ENCODE data around the gene MDFIC2.

Gene MDFIC2

GRCh38 chr3:70276901-70277300, 35.5 kb downstream of the MDFIC2 start:
- Histone ChIP-seq H3K27me3 (ENCODE audit: insufficient read depth, low read length) (no peaks in the 10 kb centered on the region), H2AFZ (ENCODE audit: low read length) (no peak overlapping the region), H3K9ac (ENCODE audit: low read length) (no peak overlapping the region), H3K79me2 (ENCODE audit: insufficient read depth, low read length) (no peaks in the 10 kb centered on the region), H4K20me1 (ENCODE audit: insufficient read depth, low read length) (no peaks in the 10 kb centered on the region), H3K4me1 (ENCODE audit: insufficient read depth, low read length, severe bottlenecking) (no peaks in the 10 kb centered on the region), H3K9me2 (ENCODE audit: low read depth, low read length) (no peaks in the 10 kb centered on the region), H3K4me3 (ENCODE audit: low read depth, low read length, poor library complexity, severe bottlenecking) (no peak overlapping the region), H3K4me2 (ENCODE audit: low read length) (no peak overlapping the region), H3K9me3 (ENCODE audit: low read length) (no peaks in the 10 kb centered on the region), H3K36me3 (ENCODE audit: insufficient read depth, low read length) (no peaks in the 10 kb centered on the region), H3F3A (ENCODE audit: insufficient read depth, low read length) (no peaks in the 10 kb centered on the region), H3K27ac (ENCODE audit: low read depth, low read length, poor library complexity, severe bottlenecking) (no peak overlapping the region)
- TF ChIP-seq CTCF (IDR thresholded peaks at IDR 0.05; ENCODE audit: low read length) (no peak), EZH2 (IDR thresholded peaks at IDR 0.05; ENCODE audit: borderline replicate concordance, low read length) (no peak)

GRCh38 chr3:70273492-70273891, 38.9 kb downstream of the MDFIC2 start:
- H3K27ac ChIP-seq (ENCODE audit: low read depth, low read length, poor library complexity, severe bottlenecking): no peak overlapping the region
- H4K20me1 ChIP-seq (ENCODE audit: insufficient read depth, low read length): no peaks in the 10 kb centered on the region
- TF ChIP-seq CTCF (IDR thresholded peaks at IDR 0.05; ENCODE audit: low read length): no peak
- no peak for TF ChIP-seq EZH2 (IDR thresholded peaks at IDR 0.05; ENCODE audit: borderline replicate concordance, low read length)
- no peaks in the 10 kb centered on the region for H3K36me3 ChIP-seq (ENCODE audit: insufficient read depth, low read length)
- H3K4me3 ChIP-seq (ENCODE audit: low read depth, low read length, poor library complexity, severe bottlenecking): no peak overlapping the region
- H3K9me3 ChIP-seq (ENCODE audit: low read length): no peaks in the 10 kb centered on the region
- no peak overlapping the region for H3K4me2 ChIP-seq (ENCODE audit: low read length)
- no peaks in the 10 kb centered on the region for H3K4me1 ChIP-seq (ENCODE audit: insufficient read depth, low read length, severe bottlenecking)
- H2AFZ ChIP-seq (ENCODE audit: low read length): no peak overlapping the region
- H3K9ac ChIP-seq (ENCODE audit: low read length): no peak overlapping the region
- H3K9me2 ChIP-seq (ENCODE audit: low read depth, low read length): no peaks in the 10 kb centered on the region
- no peaks in the 10 kb centered on the region for H3K79me2 ChIP-seq (ENCODE audit: insufficient read depth, low read length)
- no peaks in the 10 kb centered on the region for H3F3A ChIP-seq (ENCODE audit: insufficient read depth, low read length)
- no peaks in the 10 kb centered on the region for H3K27me3 ChIP-seq (ENCODE audit: insufficient read depth, low read length)

- Histone ChIP-seq H3K4me3 (ENCODE audit: low read depth, low read length, poor library complexity, severe bottlenecking) (no peak overlapping the region), H3K27me3 (ENCODE audit: insufficient read depth, low read length) (no peaks in the 10 kb centered on the region), H3K79me2 (ENCODE audit: insufficient read depth, low read length) (no peaks in the 10 kb centered on the region), H3F3A (ENCODE audit: insufficient read depth, low read length) (no peaks in the 10 kb centered on the region), H3K9ac (ENCODE audit: low read length) (no peak overlapping the region), H3K9me3 (ENCODE audit: low read length) (no peaks in the 10 kb centered on the region), H3K27ac (ENCODE audit: low read depth, low read length, poor library complexity, severe bottlenecking) (no peak overlapping the region), H3K36me3 (ENCODE audit: insufficient read depth, low read length) (no peaks in the 10 kb centered on the region), H3K4me2 (ENCODE audit: low read length) (no peak overlapping the region), H4K20me1 (ENCODE audit: insufficient read depth, low read length) (no peaks in the 10 kb centered on the region), H2AFZ (ENCODE audit: low read length) (no peak overlapping the region), H3K9me2 (ENCODE audit: low read depth, low read length) (no peaks in the 10 kb centered on the region), H3K4me1 (ENCODE audit: insufficient read depth, low read length, severe bottlenecking) (no peaks in the 10 kb centered on the region)
- TF ChIP-seq EZH2 (IDR thresholded peaks at IDR 0.05; ENCODE audit: borderline replicate concordance, low read length): no peak
These were observed 39.6 kb downstream of the MDFIC2 start for GRCh38 chr3:70272798-70273197.

GRCh38 chr3:70264122-70264780, 48.2 kb downstream of the MDFIC2 start:
- no peak overlapping the region for H2AFZ ChIP-seq (ENCODE audit: low read length)
- H3K4me3 ChIP-seq (ENCODE audit: low read depth, low read length, poor library complexity, severe bottlenecking): no peak overlapping the region
- H3K9me2 ChIP-seq (ENCODE audit: low read depth, low read length): no peaks in the 10 kb centered on the region
- H3K27ac ChIP-seq (ENCODE audit: low read depth, low read length, poor library complexity, severe bottlenecking): no peak overlapping the region
- TF ChIP-seq EZH2 (IDR thresholded peaks at IDR 0.05; ENCODE audit: borderline replicate concordance, low read length) (no peak), CTCF (IDR thresholded peaks at IDR 0.05; ENCODE audit: low read length) (no peak)
- no peaks in the 10 kb centered on the region for H3F3A ChIP-seq (ENCODE audit: insufficient read depth, low read length)
- H3K27me3 ChIP-seq (ENCODE audit: insufficient read depth, low read length): no peaks in the 10 kb centered on the region
- H3K4me1 ChIP-seq (ENCODE audit: insufficient read depth, low read length, severe bottlenecking): no peaks in the 10 kb centered on the region
- no peak overlapping the region for H3K4me2 ChIP-seq (ENCODE audit: low read length)
- H3K9ac ChIP-seq (ENCODE audit: low read length): no peak overlapping the region
- H3K9me3 ChIP-seq (ENCODE audit: low read length): no peaks in the 10 kb centered on the region
- H4K20me1 ChIP-seq (ENCODE audit: insufficient read depth, low read length): no peaks in the 10 kb centered on the region
- H3K36me3 ChIP-seq (ENCODE audit: insufficient read depth, low read length): no peaks in the 10 kb centered on the region
- H3K79me2 ChIP-seq (ENCODE audit: insufficient read depth, low read length): no peaks in the 10 kb centered on the region
